ENCODE data around the gene IL1R1. TPM values are rescaled to one million over a fixed set of nuclear protein-coding genes. Genes with fewer than 3 reads are reported as not detected.

Gene IL1R1
- total and polyA plus RNA-seq, 4 donors = 14.0 to 49.3 (median 29.5) TPM

DNA sequence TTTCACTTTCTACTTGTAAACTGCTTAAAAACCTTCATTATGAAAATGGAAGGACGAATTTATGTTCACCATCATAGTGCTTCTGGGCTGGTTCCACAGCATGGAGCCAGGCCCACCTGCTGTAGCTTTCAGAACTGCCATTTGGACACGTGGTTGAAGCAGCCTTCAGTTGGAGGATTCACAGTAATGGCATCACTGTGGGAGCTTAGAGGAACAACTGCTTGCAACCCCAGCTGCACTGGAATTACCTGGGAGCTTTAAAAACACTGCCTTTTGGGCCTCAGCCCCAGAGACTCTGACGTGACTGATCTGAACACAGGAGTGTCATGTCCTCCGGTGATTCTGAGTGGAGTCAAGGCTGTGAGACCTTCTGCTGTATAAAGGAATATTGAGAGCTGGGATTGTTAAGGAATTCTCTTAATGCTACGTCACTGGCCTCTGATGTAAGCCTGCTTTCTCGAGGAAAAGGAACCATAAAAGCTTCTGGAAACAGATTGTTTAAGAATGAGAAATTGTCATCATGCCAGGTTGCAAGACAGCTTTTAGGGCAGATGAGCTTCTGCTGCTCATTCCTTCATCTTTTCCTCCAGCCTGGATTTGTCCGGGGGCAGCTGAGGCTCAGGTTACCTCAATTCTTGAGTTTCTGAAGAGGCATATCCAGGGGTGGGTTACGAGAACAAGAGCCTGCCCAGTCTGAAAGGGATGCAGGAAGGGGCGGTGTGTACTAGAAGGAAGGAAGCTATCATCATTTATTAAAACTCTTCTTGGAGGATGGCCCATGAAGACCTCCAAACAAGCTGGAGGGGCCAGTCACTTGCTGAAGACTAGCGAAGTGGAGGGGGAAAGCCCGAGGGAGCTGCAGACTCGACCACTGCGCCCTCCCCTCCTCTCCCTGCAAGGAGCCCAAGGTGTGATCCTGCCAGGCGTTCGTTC is 1.3 kb upstream of the IL1R1 start:
- Histone ChIP-seq H3K36me3 (ENCODE audit: control insufficient read depth in 4 of 4, insufficient read depth in 3 of 4, low read depth in 1 of 4, low read length in 3 of 4) (peaks cover 1 to 19% (median 14%) of the 10 kb centered on the region in 4 donors), H3K27me3 (ENCODE audit: control insufficient read depth in 4 of 4, insufficient read depth in 4 of 4, low read length in 3 of 4) (no peaks in the 10 kb centered on the region), H3K4me3 (ENCODE audit: low read depth in 1 of 3, low read length in 3 of 3) (peak overlapping the region in 1 of 3 donors; percentile 72), H3K9ac (ENCODE audit: low read depth in 1 of 2, low read length in 2 of 2) (peak overlapping the region in 1 of 2 donors; percentile 64), H3K9me3 (ENCODE audit: control insufficient read depth in 4 of 4, low read length in 3 of 4) (peaks cover 7 to 19% (median 9%) of the 10 kb centered on the region in 4 donors), H3K27ac (ENCODE audit: low read depth in 1 of 2, low read length in 2 of 2) (peak overlapping the region; percentile 83 to 88), H3K4me1 (ENCODE audit: control insufficient read depth in 4 of 4, insufficient read depth in 4 of 4, low read length in 3 of 4) (peaks cover 3 to 24% (median 9%) of the 10 kb centered on the region in 4 donors)
- TF ChIP-seq SP1 (IDR thresholded peaks at IDR 0.05) = no peak
- peak in 1 of 2 donors; percentile 6 for TF ChIP-seq RXRA (IDR thresholded peaks at IDR 0.05)
- TF ChIP-seq TAF1 (conservative IDR thresholded peaks at IDR 0.05) = peak; percentile 14
- DNase-seq (ENCODE audit: low spot score) = no peak
- WGBS = 71% methylated on average over 15 of the region's 15 CpGs

GRCh38 chr2:102142829-102143449 is 393 bp downstream of the IL1R1 start:
- WGBS = 4% methylated on average over 42 of the region's 42 CpGs
- Histone ChIP-seq H3K9ac (ENCODE audit: low read depth in 1 of 2, low read length in 2 of 2) (peak overlapping the region; percentile 2 to 97), H3K27me3 (ENCODE audit: control insufficient read depth in 4 of 4, insufficient read depth in 4 of 4, low read length in 3 of 4) (no peaks in the 10 kb centered on the region), H3K4me1 (ENCODE audit: control insufficient read depth in 4 of 4, insufficient read depth in 4 of 4, low read length in 3 of 4) (peaks cover 3 to 23% (median 9%) of the 10 kb centered on the region in 4 donors), H3K36me3 (ENCODE audit: control insufficient read depth in 4 of 4, insufficient read depth in 3 of 4, low read depth in 1 of 4, low read length in 3 of 4) (peaks cover 1 to 25% (median 22%) of the 10 kb centered on the region in 4 donors), H3K27ac (ENCODE audit: low read depth in 1 of 2, low read length in 2 of 2) (peak overlapping the region; percentile 60 to 89), H3K9me3 (ENCODE audit: control insufficient read depth in 4 of 4, low read length in 3 of 4) (peaks cover 7 to 33% (median 17%) of the 10 kb centered on the region in 4 donors), H3K4me3 (ENCODE audit: low read depth in 1 of 3, low read length in 3 of 3) (peak overlapping the region; percentile 54 to 87 (median 72))
- TF ChIP-seq HNF4A (conservative IDR thresholded peaks at IDR 0.05) = no peak
- no peak for DNase-seq (ENCODE audit: low spot score)

DNA sequence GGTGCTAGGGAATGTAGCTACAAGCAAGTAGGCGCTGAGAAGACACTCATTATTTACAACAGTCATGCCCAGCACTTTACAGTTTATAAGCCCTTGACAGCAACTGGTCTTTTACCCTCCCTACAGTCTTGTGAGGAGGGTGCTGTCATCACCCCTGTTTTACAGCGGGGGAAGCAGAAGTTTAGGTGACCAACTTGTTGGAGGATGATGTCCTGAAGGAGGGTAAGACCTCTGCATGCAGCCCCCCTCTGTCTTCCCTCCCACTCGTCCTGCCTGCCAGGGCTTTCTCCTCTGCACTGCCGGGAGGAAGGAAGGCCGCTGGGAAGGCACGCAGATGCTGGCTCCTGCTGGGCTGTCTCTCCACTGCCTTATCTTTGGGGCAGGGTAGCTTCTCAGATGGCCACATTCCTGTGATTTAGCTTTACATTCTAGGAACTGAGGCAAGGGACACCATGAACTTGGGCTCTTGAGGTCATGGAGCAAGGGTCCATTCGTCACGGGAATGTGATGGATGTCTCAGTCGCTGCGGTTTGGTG is 972 bp downstream of the IL1R1 start:
- 39% methylated on average over 10 of the region's 10 CpGs for WGBS
- H3K27ac ChIP-seq (ENCODE audit: low read depth in 1 of 2, low read length in 2 of 2) = peak overlapping the region; percentile 60 to 89
- peaks cover 1 to 25% (median 24%) of the 10 kb centered on the region in 4 donors for H3K36me3 ChIP-seq (ENCODE audit: control insufficient read depth in 4 of 4, insufficient read depth in 3 of 4, low read depth in 1 of 4, low read length in 3 of 4)
- H3K4me1 ChIP-seq (ENCODE audit: control insufficient read depth in 4 of 4, insufficient read depth in 4 of 4, low read length in 3 of 4) = peaks cover 3 to 24% (median 9%) of the 10 kb centered on the region in 4 donors
- peak overlapping the region; percentile 2 to 97 for H3K9ac ChIP-seq (ENCODE audit: low read depth in 1 of 2, low read length in 2 of 2)
- H3K4me3 ChIP-seq (ENCODE audit: low read depth in 1 of 3, low read length in 3 of 3) = peak overlapping the region; percentile 54 to 87 (median 72)
- DNase-seq (ENCODE audit: low spot score) = no peak
- no peaks in the 10 kb centered on the region for H3K27me3 ChIP-seq (ENCODE audit: control insufficient read depth in 4 of 4, insufficient read depth in 4 of 4, low read length in 3 of 4)
- peaks cover 7 to 33% (median 17%) of the 10 kb centered on the region in 4 donors for H3K9me3 ChIP-seq (ENCODE audit: control insufficient read depth in 4 of 4, low read length in 3 of 4)
- TF ChIP-seq ZBTB33 (IDR thresholded peaks at IDR 0.05) = no peak
- peak; percentile 44 for TF ChIP-seq NR2F2 (IDR thresholded peaks at IDR 0.05)
- TF ChIP-seq GABPA (IDR thresholded peaks at IDR 0.05 in 1 of 2, conservative IDR thresholded peaks at IDR 0.05 in 1 of 2) = no peak
- TF ChIP-seq EGR1 (IDR thresholded peaks at IDR 0.05; ENCODE audit: low read depth in 2 of 2) = no peak
- TF ChIP-seq FOXA2 (IDR thresholded peaks at IDR 0.05) = no peak
- TF ChIP-seq FOXA1 (IDR thresholded peaks at IDR 0.05) = no peak
- TF ChIP-seq HNF4A (conservative IDR thresholded peaks at IDR 0.05) = peak; percentile 15 to 27
- TF ChIP-seq, protein P1, sequence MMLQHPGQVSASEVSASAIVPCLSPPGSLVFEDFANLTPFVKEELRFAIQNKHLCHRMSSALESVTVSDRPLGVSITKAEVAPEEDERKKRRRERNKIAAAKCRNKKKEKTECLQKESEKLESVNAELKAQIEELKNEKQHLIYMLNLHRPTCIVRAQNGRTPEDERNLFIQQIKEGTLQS (IDR thresholded peaks at IDR 0.05) = no peak
- TF ChIP-seq, protein P2, sequence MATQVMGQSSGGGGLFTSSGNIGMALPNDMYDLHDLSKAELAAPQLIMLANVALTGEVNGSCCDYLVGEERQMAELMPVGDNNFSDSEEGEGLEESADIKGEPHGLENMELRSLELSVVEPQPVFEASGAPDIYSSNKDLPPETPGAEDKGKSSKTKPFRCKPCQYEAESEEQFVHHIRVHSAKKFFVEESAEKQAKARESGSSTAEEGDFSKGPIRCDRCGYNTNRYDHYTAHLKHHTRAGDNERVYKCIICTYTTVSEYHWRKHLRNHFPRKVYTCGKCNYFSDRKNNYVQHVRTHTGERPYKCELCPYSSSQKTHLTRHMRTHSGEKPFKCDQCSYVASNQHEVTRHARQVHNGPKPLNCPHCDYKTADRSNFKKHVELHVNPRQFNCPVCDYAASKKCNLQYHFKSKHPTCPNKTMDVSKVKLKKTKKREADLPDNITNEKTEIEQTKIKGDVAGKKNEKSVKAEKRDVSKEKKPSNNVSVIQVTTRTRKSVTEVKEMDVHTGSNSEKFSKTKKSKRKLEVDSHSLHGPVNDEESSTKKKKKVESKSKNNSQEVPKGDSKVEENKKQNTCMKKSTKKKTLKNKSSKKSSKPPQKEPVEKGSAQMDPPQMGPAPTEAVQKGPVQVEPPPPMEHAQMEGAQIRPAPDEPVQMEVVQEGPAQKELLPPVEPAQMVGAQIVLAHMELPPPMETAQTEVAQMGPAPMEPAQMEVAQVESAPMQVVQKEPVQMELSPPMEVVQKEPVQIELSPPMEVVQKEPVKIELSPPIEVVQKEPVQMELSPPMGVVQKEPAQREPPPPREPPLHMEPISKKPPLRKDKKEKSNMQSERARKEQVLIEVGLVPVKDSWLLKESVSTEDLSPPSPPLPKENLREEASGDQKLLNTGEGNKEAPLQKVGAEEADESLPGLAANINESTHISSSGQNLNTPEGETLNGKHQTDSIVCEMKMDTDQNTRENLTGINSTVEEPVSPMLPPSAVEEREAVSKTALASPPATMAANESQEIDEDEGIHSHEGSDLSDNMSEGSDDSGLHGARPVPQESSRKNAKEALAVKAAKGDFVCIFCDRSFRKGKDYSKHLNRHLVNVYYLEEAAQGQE (IDR thresholded peaks at IDR 0.05) = no peak
- peak in 1 of 2 donors; percentile 40 for TF ChIP-seq RAD21 (IDR thresholded peaks at IDR 0.05)
- no peak for TF ChIP-seq TAF1 (conservative IDR thresholded peaks at IDR 0.05)
- no peak for TF ChIP-seq SP1 (IDR thresholded peaks at IDR 0.05)
- TF ChIP-seq YY1 (IDR thresholded peaks at IDR 0.05) = peak; percentile 9
- no peak for TF ChIP-seq HNF4G (IDR thresholded peaks at IDR 0.05)
- TF ChIP-seq, protein P3, sequence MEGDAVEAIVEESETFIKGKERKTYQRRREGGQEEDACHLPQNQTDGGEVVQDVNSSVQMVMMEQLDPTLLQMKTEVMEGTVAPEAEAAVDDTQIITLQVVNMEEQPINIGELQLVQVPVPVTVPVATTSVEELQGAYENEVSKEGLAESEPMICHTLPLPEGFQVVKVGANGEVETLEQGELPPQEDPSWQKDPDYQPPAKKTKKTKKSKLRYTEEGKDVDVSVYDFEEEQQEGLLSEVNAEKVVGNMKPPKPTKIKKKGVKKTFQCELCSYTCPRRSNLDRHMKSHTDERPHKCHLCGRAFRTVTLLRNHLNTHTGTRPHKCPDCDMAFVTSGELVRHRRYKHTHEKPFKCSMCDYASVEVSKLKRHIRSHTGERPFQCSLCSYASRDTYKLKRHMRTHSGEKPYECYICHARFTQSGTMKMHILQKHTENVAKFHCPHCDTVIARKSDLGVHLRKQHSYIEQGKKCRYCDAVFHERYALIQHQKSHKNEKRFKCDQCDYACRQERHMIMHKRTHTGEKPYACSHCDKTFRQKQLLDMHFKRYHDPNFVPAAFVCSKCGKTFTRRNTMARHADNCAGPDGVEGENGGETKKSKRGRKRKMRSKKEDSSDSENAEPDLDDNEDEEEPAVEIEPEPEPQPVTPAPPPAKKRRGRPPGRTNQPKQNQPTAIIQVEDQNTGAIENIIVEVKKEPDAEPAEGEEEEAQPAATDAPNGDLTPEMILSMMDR (IDR thresholded peaks at IDR 0.05; ENCODE audit: low read depth, low read length, missing input control) = no peak
- peak; percentile 40 to 55 for TF ChIP-seq RXRA (IDR thresholded peaks at IDR 0.05)
- no peak for TF ChIP-seq JUND (IDR thresholded peaks at IDR 0.05)
